ENCODE measurements around the gene CADPS.

- no peak for TF ChIP-seq POLR2AphosphoS5 (IDR thresholded peaks at IDR 0.05; ENCODE audit: low read depth, low read length)
- TF ChIP-seq FOXP2 (optimal IDR thresholded peaks at IDR 0.05; ENCODE audit: borderline replicate concordance, extremely low read depth, extremely low read length, insufficient read depth) = no peak
- TF ChIP-seq REST (IDR thresholded peaks at IDR 0.05; ENCODE audit: insufficient read depth in 1 of 2, low read depth in 2 of 2, low read length in 2 of 2) = no peak
- TF ChIP-seq TAF1 (IDR thresholded peaks at IDR 0.05; ENCODE audit: borderline replicate concordance, insufficient read depth, low read length) = no peak
These were observed 98.1 kb downstream of the CADPS start for GRCh38 chr3:62777130-62777529.

All from PFSK-1 (cell line).